Right renal pelvis (tissue), 4 donors: ENCODE measurements around the gene BAK1. TPM values are rescaled to one million over a fixed set of nuclear protein-coding genes. Genes with fewer than 3 reads are reported as not detected.
"Not testable (repeated sequence)": the region's sequence is repeated elsewhere in the genome, so short reads cannot be mapped to it uniquely, and the experiment has no call there.

ENCODE experiments used
- DNase-seq, 4 donors: peaks; one replicate each; pipeline ENCODE4 v3.0.0-alpha.2; 2013; ENCODE audit warnings: low read depth in 4 of 4, low spot score in 3 of 4, missing footprints in 1 of 4
- polyA plus RNA-seq, 4 donors: library from polyadenylated mRNA; unstranded; fragments of 120-200 nt; gene quantifications; one replicate each; pipeline ENCODE4 v1.2.1, GENCODE V29; 2013; ENCODE audit not compliant: insufficient read length in 4 of 4

Gene BAK1
- polyA plus RNA-seq, 4 donors = 23.0 to 25.7 (median 24.2) TPM

- DNase-seq = no peak
Observed at GRCh38 chr6:33558801-33559200, 21.3 kb downstream of the BAK1 start.

- no peak for DNase-seq
Observed at GRCh38 chr6:33557376-33557775, 22.7 kb downstream of the BAK1 start.

GRCh38 chr6:33552883-33553282, 27.2 kb downstream of the BAK1 start:
- not testable (repeated sequence) for DNase-seq

GRCh38 chr6:33552252-33552651, 27.8 kb downstream of the BAK1 start:
- DNase-seq = no peak

GRCh38 chr6:33551538-33551937, 28.5 kb downstream of the BAK1 start:
- no peak for DNase-seq

- DNase-seq = no peak
Observed at GRCh38 chr6:33549896-33550295, 30.2 kb downstream of the BAK1 start.

- DNase-seq = no peak
Observed at GRCh38 chr6:33549196-33549595, 30.9 kb downstream of the BAK1 start.

GRCh38 chr6:33547499-33547898, 32.6 kb downstream of the BAK1 start:
- no peak for DNase-seq

- DNase-seq = no peak
Observed at GRCh38 chr6:33546766-33547165, 33.3 kb downstream of the BAK1 start.

GRCh38 chr6:33545292-33545691, 34.8 kb downstream of the BAK1 start:
- not testable (repeated sequence) for DNase-seq

- no peak for DNase-seq
Observed at GRCh38 chr6:33543116-33543515, 37.0 kb downstream of the BAK1 start.

- no peak for DNase-seq
Observed at GRCh38 chr6:33540768-33541167, 39.3 kb downstream of the BAK1 start.

- DNase-seq = no peak
Observed at GRCh38 chr6:33534702-33535101, 45.4 kb downstream of the BAK1 start.

GRCh38 chr6:33533163-33533869, 46.8 kb downstream of the BAK1 start:
- not testable (repeated sequence) for DNase-seq

- DNase-seq = not testable (repeated sequence)
Observed at GRCh38 chr6:33532431-33532830, 47.6 kb downstream of the BAK1 start.

GRCh38 chr6:33530617-33531016, 49.5 kb downstream of the BAK1 start:
- not testable (repeated sequence) for DNase-seq

Other genes starting within 250 kb of the BAK1 start
- 10 to 100 TPM; 35.4 to 39.6 (median 38.3) TPM for gene KIFC1, start 188.5 kb downstream of the BAK1 start, polyA plus RNA-seq
- 10 to 100 TPM; 71.7 to 80.5 (median 73.3) TPM for gene PHF1, start 169.3 kb downstream of the BAK1 start, polyA plus RNA-seq
- 100 to 1,000 TPM; 218 to 278 (median 226) TPM for gene CUTA, start 162.2 kb downstream of the BAK1 start, polyA plus RNA-seq
- gene SYNGAP1, start 160.2 kb downstream of the BAK1 start, polyA plus RNA-seq = 10 to 100 TPM; 25.8 to 33.9 (median 30.6) TPM
- 10 to 100 TPM; 15.3 to 18.0 (median 16.2) TPM for gene ZBTB9, start 125.7 kb downstream of the BAK1 start, polyA plus RNA-seq
- gene ITPR3, start 41.0 kb upstream of the BAK1 start, polyA plus RNA-seq = 1 to 10 TPM; 7.5 to 9.2 (median 8.7) TPM
- 10 to 100 TPM; 52.6 to 77.6 (median 64.5) TPM for gene UQCC2, start 131.4 kb upstream of the BAK1 start, polyA plus RNA-seq
- gene IP6K3, start 166.6 kb upstream of the BAK1 start, polyA plus RNA-seq = 1 to 10 TPM in 2 of 4 donors, under 1 TPM in 2; 0.60 to 1.3 (median 0.94) TPM
- gene LEMD2, start 208.9 kb upstream of the BAK1 start, polyA plus RNA-seq = 10 to 100 TPM; 61.7 to 65.0 (median 64.1) TPM
- 1 to 10 TPM; 1.0 to 2.6 (median 1.3) TPM for gene MLN, start 223.7 kb upstream of the BAK1 start, polyA plus RNA-seq